ENCODE data around the gene RIMBP2.
A peak's percentile ranks its signal among the peaks of the same experiment; 100 is the strongest.

The RIMBP2 gene

DNA sequence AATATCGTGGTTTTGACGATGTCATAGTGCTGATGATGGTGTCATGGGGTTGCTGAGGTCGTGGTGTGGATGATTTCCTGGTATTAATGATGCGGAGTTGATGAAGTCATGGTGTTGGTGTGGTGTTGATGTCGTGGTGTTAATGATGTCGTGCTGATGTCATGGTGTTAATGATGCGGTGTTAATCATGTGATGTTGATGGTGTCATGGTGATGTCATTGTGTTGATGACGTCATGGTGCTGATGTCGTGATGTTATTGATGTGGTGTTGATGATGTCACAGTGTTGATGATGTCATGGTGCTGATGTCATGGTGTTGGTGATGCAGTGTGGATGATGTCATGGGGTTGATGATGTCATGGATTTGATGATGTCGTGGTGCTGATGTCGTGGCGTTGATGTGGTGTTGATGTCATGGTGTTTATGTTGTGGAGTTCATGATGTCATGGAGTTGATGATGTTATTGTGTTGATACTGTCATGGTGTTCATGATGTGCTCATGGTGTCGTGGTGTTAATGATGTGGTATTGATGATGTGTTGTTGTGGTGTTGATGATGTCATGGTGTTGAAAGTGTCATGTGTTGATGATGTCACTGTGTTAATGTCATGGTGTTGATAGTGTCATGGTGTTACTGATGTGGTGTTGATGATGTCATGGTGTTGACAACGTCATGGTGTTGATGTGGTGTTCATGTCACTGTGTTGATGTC is 48.5 kb upstream of the RIMBP2 start (continued):
- TF ChIP-seq GFI1B (tag by site-specific recombination; IDR thresholded peaks at IDR 0.05) = peak; percentile 81; the same call in 1 of the 2 replicates
- no peak for TF ChIP-seq EGR2 (tag by site-specific recombination; IDR thresholded peaks at IDR 0.05; ENCODE audit: low read depth)
- peak; percentile 41; the same call in 1 of the 2 replicates for TF ChIP-seq SP7 (tag by site-specific recombination; IDR thresholded peaks at IDR 0.05)
- peak; percentile 69; the same call in 1 of the 2 replicates for TF ChIP-seq ZNF114 (tag by site-specific recombination; IDR thresholded peaks at IDR 0.05)
- TF ChIP-seq YY1 (tag by site-specific recombination; IDR thresholded peaks at IDR 0.05) = peak; percentile 16; the same call in 1 of the 2 replicates
- TF ChIP-seq ZBTB11 (tag by site-specific recombination; conservative IDR thresholded peaks at IDR 0.05; ENCODE audit: low read depth) = no peak
- TF ChIP-seq, protein P1, sequence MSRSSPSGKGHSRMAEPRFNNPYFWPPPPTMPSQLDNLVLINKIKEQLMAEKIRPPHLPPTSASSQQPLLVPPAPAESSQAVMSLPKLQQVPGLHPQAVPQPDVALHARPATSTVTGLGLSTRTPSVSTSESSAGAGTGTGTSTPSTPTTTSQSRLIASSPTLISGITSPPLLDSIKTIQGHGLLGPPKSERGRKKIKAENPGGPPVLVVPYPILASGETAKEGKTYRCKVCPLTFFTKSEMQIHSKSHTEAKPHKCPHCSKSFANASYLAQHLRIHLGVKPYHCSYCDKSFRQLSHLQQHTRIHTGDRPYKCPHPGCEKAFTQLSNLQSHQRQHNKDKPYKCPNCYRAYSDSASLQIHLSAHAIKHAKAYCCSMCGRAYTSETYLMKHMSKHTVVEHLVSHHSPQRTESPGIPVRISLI (tag by site-specific recombination; IDR thresholded peaks at IDR 0.05) = no peak
- peak; percentile 17; the same call in 1 of the 2 replicates for TF ChIP-seq ZNF24 (tag by site-specific recombination; IDR thresholded peaks at IDR 0.05)
- peak; percentile 79; the same call in 1 of the 2 replicates for TF ChIP-seq ZNF280D (tag by site-specific recombination; IDR thresholded peaks at IDR 0.05)
- no peak for TF ChIP-seq ZBTB8A (tag by site-specific recombination; IDR thresholded peaks at IDR 0.05)
- TF ChIP-seq PRDM6 (tag by site-specific recombination; IDR thresholded peaks at IDR 0.05) = no peak
- no peak for TF ChIP-seq ZSCAN4 (tag by site-specific recombination; IDR thresholded peaks at IDR 0.05)
- TF ChIP-seq ZBTB17 (tag by site-specific recombination; IDR thresholded peaks at IDR 0.05) = no peak
- no peak for TF ChIP-seq ZNF175 (tag by site-specific recombination; IDR thresholded peaks at IDR 0.05)
- TF ChIP-seq ZNF132 (tag by site-specific recombination; IDR thresholded peaks at IDR 0.05; ENCODE audit: borderline replicate concordance) = no peak
- peak; percentile 67 for TF ChIP-seq KLF1 (tag by site-specific recombination; IDR thresholded peaks at IDR 0.05)
- TF ChIP-seq ZNF768 (tag by site-specific recombination; IDR thresholded peaks at IDR 0.05) = no peak
- TF ChIP-seq ZNF311 (tag by site-specific recombination; IDR thresholded peaks at IDR 0.05; ENCODE audit: borderline replicate concordance) = peak; percentile 66
- TF ChIP-seq ZNF23 (tag by site-specific recombination; IDR thresholded peaks at IDR 0.05; ENCODE audit: borderline replicate concordance) = peak; percentile 63; the same call in 1 of the 2 replicates
- TF ChIP-seq ZNF112 (tag by site-specific recombination; IDR thresholded peaks at IDR 0.05) = peak; percentile 20
- TF ChIP-seq ZNF335 (tag by site-specific recombination; conservative IDR thresholded peaks at IDR 0.05) = peak; percentile 49; the same call in 1 of the 2 replicates
- no peak for TF ChIP-seq ZNF529 (tag by site-specific recombination; IDR thresholded peaks at IDR 0.05; ENCODE audit: insufficient replicate concordance)
- peak; percentile 94 for TF ChIP-seq ZNF416 (tag by site-specific recombination; IDR thresholded peaks at IDR 0.05)
- TF ChIP-seq PRDM1 (tag by site-specific recombination; IDR thresholded peaks at IDR 0.05) = no peak
- TF ChIP-seq ZNF324 (tag by site-specific recombination; IDR thresholded peaks at IDR 0.05) = peak; percentile 97
- peak; percentile 68; the same call in 1 of the 2 replicates for TF ChIP-seq ZNF2 (tag by site-specific recombination; IDR thresholded peaks at IDR 0.05)
- TF ChIP-seq SCRT2 (tag by site-specific recombination; IDR thresholded peaks at IDR 0.05) = no peak
- TF ChIP-seq ZNF571 (tag by site-specific recombination; IDR thresholded peaks at IDR 0.05) = peak; percentile 94
- TF ChIP-seq ZNF747 (tag by site-specific recombination; IDR thresholded peaks at IDR 0.05) = peak; percentile 94
- TF ChIP-seq MEIS1 (CRISPR knock-in tag; IDR thresholded peaks at IDR 0.05; ENCODE audit: borderline replicate concordance) = no peak

Data from HEK293 (cell line).